Measurements from ENCODE around the gene HMOX1.

- TF ChIP-seq POLR2AphosphoS5 (IDR thresholded peaks at IDR 0.05; ENCODE audit: insufficient read depth in 1 of 2, low read depth in 1 of 2) (no peak), CTCF (IDR thresholded peaks at IDR 0.05) (no peak)
Measured at GRCh38 chr22:35392357-35392756, 11.5 kb downstream of the HMOX1 start.

All from vagina (tissue), 2 donors.